H1 (cell line): ENCODE data around the gene CHD6. TPM values are rescaled to one million over a fixed set of nuclear protein-coding genes. Genes with fewer than 3 reads are reported as not detected.

Experiments
- HDAC2 ChIP-seq, 2 experiments: fragments of 300-600 bp in 1 of 2; sonication (generic) in 1 of 2; IDR thresholded peaks; 2 replicates each; pipeline ENCODE4 v1.6.1; 2011 to 2012; ENCODE audit warnings: low read depth in 2 of 2, low read length in 2 of 2, mild to moderate bottlenecking in 2 of 2, moderate library complexity in 2 of 2, borderline replicate concordance in 1 of 2, inconsistent platforms in 1 of 2
- JUND ChIP-seq: IDR thresholded peaks from 2 replicates; pipeline ENCODE4 v1.6.1; 2011; ENCODE audit warnings: mild to moderate bottlenecking, improper control_type of control experiment, low read length
- POLR2A ChIP-seq, 2 experiments: IDR thresholded peaks; 1 replicate in 1 of 2; 2 replicates in 1 of 2; pipeline ENCODE4 v1.6.1; 2011; ENCODE audit warnings: low read depth in 2 of 2, low read length in 2 of 2, mild to moderate bottlenecking in 2 of 2; ENCODE audit errors: control extremely low read depth in 1 of 2
- RNF2 ChIP-seq: fragments of 200-900, 300-1000 bp; sonication (generic); IDR thresholded peaks from 2 replicates; pipeline ENCODE4 v1.7.1; 2016; ENCODE audit warnings: borderline replicate concordance, low read depth, mild to moderate bottlenecking, antibody characterized with exemption, low read length; ENCODE audit not compliant: poor library complexity, severe bottlenecking; ENCODE audit errors: missing control alignments
- USF2 ChIP-seq: IDR thresholded peaks from 2 replicates; pipeline ENCODE4 v1.6.1; 2011; ENCODE audit warnings: low read length, improper control_type of control experiment
- polyA plus RNA-seq, 7 experiments: library from polyadenylated mRNA; depleted of rRNA in 3 of 7; stranded (reverse) in 5 of 7; unstranded in 2 of 7; fragments of >200 nt in 5 of 7; fragments of 200-250 nt in 2 of 7; gene quantifications; 1 replicate in 5 of 7; 2 replicates in 1 of 7; 4 replicates in 1 of 7; pipeline versions ENCODE4 v1.2.1 to v1.2.3, GENCODE V29; 2011 to 2013; ENCODE audit warnings: missing spikeins in 2 of 7, mixed read lengths in 2 of 7
- total RNA-seq: library from RNA; stranded (reverse); fragmentation: NEBNext Ultra II Directional; extraction: Animal tissue kit (Norgen Biotek cat#: 25700); gene quantifications from 2 replicates; pipeline ENCODE4 v1.2.1, GENCODE V29; 2021

Gene CHD6
- total and polyA plus RNA-seq, 2 of the 8 experiments (the other 6 are each of a cell fraction or from before 2014, with no cell fraction given), result 11.1 to 62.9 TPM

- TF ChIP-seq RNF2, result no peak
- no peak for TF ChIP-seq HDAC2 (IDR thresholded peaks at IDR 0.05; ENCODE audit: borderline replicate concordance in 1 of 2, low read depth in 2 of 2, low read length in 2 of 2)
- no peak for TF ChIP-seq POLR2A (IDR thresholded peaks at IDR 0.05; ENCODE audit: control extremely low read depth in 1 of 2, low read depth in 2 of 2, low read length in 2 of 2)
- no peak for TF ChIP-seq JUND
- TF ChIP-seq USF2, result no peak
Measured at GRCh38 chr20:41379551-41379950, 238.6 kb downstream of the CHD6 start (continued).
